ENCODE results near the gene ANKRD52.
A peak's percentile ranks its signal among the peaks of the same experiment; 100 is the strongest.

The ANKRD52 gene

GRCh38 chr12:56258068-56258819 lies at the start of gene ANKRD52:
Gene ANKRD52 (minus strand): TSS chr12:56258384. CDS start chr12:56258269, 115 bp downstream.
- Histone ChIP-seq H3K27me3 (ENCODE audit: insufficient read depth, low read length) (no peaks in the 10 kb centered on the region), H3K9me3 (ENCODE audit: insufficient read depth, low read depth, low read length) (no peaks in the 10 kb centered on the region), H3K36me3 (ENCODE audit: insufficient read depth, low read depth, low read length) (peaks cover 27% of the 10 kb centered on the region), H3K4me3 (ENCODE audit: low read length) (peak within 1 kb of the TSS; percentile 95), H3K27ac (ENCODE audit: low read length) (peak within 1 kb of the TSS; percentile 27), H3K9ac (ENCODE audit: low read depth, low read length) (peak within 1 kb of the TSS; percentile 79), H3K4me1 (ENCODE audit: insufficient read depth, low read length) (peaks cover 16% of the 10 kb centered on the region)

GRCh38 chr12:56307221-56307965 lies 49.2 kb upstream of the ANKRD52 start:
- Histone ChIP-seq H3K4me1 (ENCODE audit: insufficient read depth, low read length) (no peaks in the 10 kb centered on the region), H3K9me3 (ENCODE audit: insufficient read depth, low read depth, low read length) (no peaks in the 10 kb centered on the region), H3K9ac (ENCODE audit: low read depth, low read length) (no peak overlapping the region), H3K36me3 (ENCODE audit: insufficient read depth, low read depth, low read length) (peaks cover 72% of the 10 kb centered on the region), H3K4me3 (ENCODE audit: low read length) (no peak overlapping the region), H3K27ac (ENCODE audit: low read length) (no peak overlapping the region), H3K27me3 (ENCODE audit: insufficient read depth, low read length) (no peaks in the 10 kb centered on the region)

- H3K9ac ChIP-seq (ENCODE audit: low read depth, low read length) = no peak overlapping the region
Measured at GRCh38 chr12:56304872-56305590, 46.8 kb upstream of the ANKRD52 start.

GRCh38 chr12:56304276-56304675 lies 46.1 kb upstream of the ANKRD52 start:
- H3K4me1 ChIP-seq (ENCODE audit: insufficient read depth, low read length) = no peaks in the 10 kb centered on the region
- H3K27ac ChIP-seq (ENCODE audit: low read length) = no peak overlapping the region
- no peak overlapping the region for H3K9ac ChIP-seq (ENCODE audit: low read depth, low read length)
- H3K36me3 ChIP-seq (ENCODE audit: insufficient read depth, low read depth, low read length) = peaks cover 54% of the 10 kb centered on the region
- H3K27me3 ChIP-seq (ENCODE audit: insufficient read depth, low read length) = no peaks in the 10 kb centered on the region
- H3K4me3 ChIP-seq (ENCODE audit: low read length) = no peak overlapping the region
- H3K9me3 ChIP-seq (ENCODE audit: insufficient read depth, low read depth, low read length) = no peaks in the 10 kb centered on the region

More at GRCh38 chr12:56304872-56305590, 46.8 kb upstream of the ANKRD52 start:
- Histone ChIP-seq H3K9me3 (ENCODE audit: insufficient read depth, low read depth, low read length) (no peaks in the 10 kb centered on the region), H3K4me3 (ENCODE audit: low read length) (no peak overlapping the region), H3K36me3 (ENCODE audit: insufficient read depth, low read depth, low read length) (peaks cover 60% of the 10 kb centered on the region), H3K4me1 (ENCODE audit: insufficient read depth, low read length) (no peaks in the 10 kb centered on the region), H3K27me3 (ENCODE audit: insufficient read depth, low read length) (no peaks in the 10 kb centered on the region), H3K27ac (ENCODE audit: low read length) (no peak overlapping the region)

GRCh38 chr12:56300644-56301464 lies 42.7 kb upstream of the ANKRD52 start:
- Histone ChIP-seq H3K4me1 (ENCODE audit: insufficient read depth, low read length) (no peaks in the 10 kb centered on the region), H3K36me3 (ENCODE audit: insufficient read depth, low read depth, low read length) (peaks cover 43% of the 10 kb centered on the region), H3K9me3 (ENCODE audit: insufficient read depth, low read depth, low read length) (no peaks in the 10 kb centered on the region), H3K9ac (ENCODE audit: low read depth, low read length) (peak overlapping the region; percentile 81), H3K27me3 (ENCODE audit: insufficient read depth, low read length) (no peaks in the 10 kb centered on the region), H3K27ac (ENCODE audit: low read length) (peak overlapping the region; percentile 79), H3K4me3 (ENCODE audit: low read length) (peak overlapping the region; percentile 94)

- H3K9me3 ChIP-seq (ENCODE audit: insufficient read depth, low read depth, low read length) = no peaks in the 10 kb centered on the region
- H3K36me3 ChIP-seq (ENCODE audit: insufficient read depth, low read depth, low read length) = peaks cover 35% of the 10 kb centered on the region
- H3K4me1 ChIP-seq (ENCODE audit: insufficient read depth, low read length) = no peaks in the 10 kb centered on the region
Measured at GRCh38 chr12:56299853-56300643, 41.9 kb upstream of the ANKRD52 start, which contains the start of gene CS. Gene CS (minus strand): TSS chr12:56300330. CDS start chr12:56300201, 129 bp downstream.

GRCh38 chr12:56299308-56299852 lies 41.2 kb upstream of the ANKRD52 start:
- Histone ChIP-seq H3K4me1 (ENCODE audit: insufficient read depth, low read length) (no peaks in the 10 kb centered on the region), H3K9me3 (ENCODE audit: insufficient read depth, low read depth, low read length) (no peaks in the 10 kb centered on the region), H3K27me3 (ENCODE audit: insufficient read depth, low read length) (no peaks in the 10 kb centered on the region), H3K36me3 (ENCODE audit: insufficient read depth, low read depth, low read length) (peaks cover 34% of the 10 kb centered on the region), H3K27ac (ENCODE audit: low read length) (no peak overlapping the region), H3K4me3 (ENCODE audit: low read length) (peak overlapping the region; percentile 94), H3K9ac (ENCODE audit: low read depth, low read length) (peak overlapping the region; percentile 89)

More at GRCh38 chr12:56299853-56300643, 41.9 kb upstream of the ANKRD52 start, which contains the start of gene CS:
- Histone ChIP-seq H3K9ac (ENCODE audit: low read depth, low read length) (peak within 1 kb of the TSS; percentile 89), H3K27ac (ENCODE audit: low read length) (peak within 1 kb of the TSS; percentile 79), H3K27me3 (ENCODE audit: insufficient read depth, low read length) (no peaks in the 10 kb centered on the region), H3K4me3 (ENCODE audit: low read length) (peak within 1 kb of the TSS; percentile 94)

GRCh38 chr12:56298828-56299227 lies 40.6 kb upstream of the ANKRD52 start:
- H3K4me1 ChIP-seq (ENCODE audit: insufficient read depth, low read length) = no peaks in the 10 kb centered on the region

GRCh38 chr12:56297400-56297799 lies 39.2 kb upstream of the ANKRD52 start:
- no peaks in the 10 kb centered on the region for H3K4me1 ChIP-seq (ENCODE audit: insufficient read depth, low read length)
- no peak overlapping the region for H3K9ac ChIP-seq (ENCODE audit: low read depth, low read length)
- no peak overlapping the region for H3K27ac ChIP-seq (ENCODE audit: low read length)
- no peaks in the 10 kb centered on the region for H3K9me3 ChIP-seq (ENCODE audit: insufficient read depth, low read depth, low read length)
- no peaks in the 10 kb centered on the region for H3K27me3 ChIP-seq (ENCODE audit: insufficient read depth, low read length)
- no peak overlapping the region for H3K4me3 ChIP-seq (ENCODE audit: low read length)
- peaks cover 37% of the 10 kb centered on the region for H3K36me3 ChIP-seq (ENCODE audit: insufficient read depth, low read depth, low read length)

More at GRCh38 chr12:56298828-56299227, 40.6 kb upstream of the ANKRD52 start:
- Histone ChIP-seq H3K4me3 (ENCODE audit: low read length) (peak overlapping the region; percentile 94), H3K9me3 (ENCODE audit: insufficient read depth, low read depth, low read length) (no peaks in the 10 kb centered on the region), H3K27me3 (ENCODE audit: insufficient read depth, low read length) (no peaks in the 10 kb centered on the region), H3K27ac (ENCODE audit: low read length) (no peak overlapping the region), H3K9ac (ENCODE audit: low read depth, low read length) (peak overlapping the region; percentile 89), H3K36me3 (ENCODE audit: insufficient read depth, low read depth, low read length) (peaks cover 34% of the 10 kb centered on the region)

- Histone ChIP-seq H3K27ac (ENCODE audit: low read length) (no peak overlapping the region), H3K9me3 (ENCODE audit: insufficient read depth, low read depth, low read length) (no peaks in the 10 kb centered on the region), H3K4me1 (ENCODE audit: insufficient read depth, low read length) (no peaks in the 10 kb centered on the region), H3K27me3 (ENCODE audit: insufficient read depth, low read length) (no peaks in the 10 kb centered on the region), H3K4me3 (ENCODE audit: low read length) (no peak overlapping the region), H3K9ac (ENCODE audit: low read depth, low read length) (no peak overlapping the region), H3K36me3 (ENCODE audit: insufficient read depth, low read depth, low read length) (peaks cover 36% of the 10 kb centered on the region)
Measured at GRCh38 chr12:56296295-56296694, 38.1 kb upstream of the ANKRD52 start.
